ENCODE measurements around the gene TRIP13. TPM values are rescaled to one million over a fixed set of nuclear protein-coding genes. Genes with fewer than 3 reads are reported as not detected.

TRIP13 gene
- total RNA-seq, 1 donor from 2014 or later = 8.4 TPM

DNA sequence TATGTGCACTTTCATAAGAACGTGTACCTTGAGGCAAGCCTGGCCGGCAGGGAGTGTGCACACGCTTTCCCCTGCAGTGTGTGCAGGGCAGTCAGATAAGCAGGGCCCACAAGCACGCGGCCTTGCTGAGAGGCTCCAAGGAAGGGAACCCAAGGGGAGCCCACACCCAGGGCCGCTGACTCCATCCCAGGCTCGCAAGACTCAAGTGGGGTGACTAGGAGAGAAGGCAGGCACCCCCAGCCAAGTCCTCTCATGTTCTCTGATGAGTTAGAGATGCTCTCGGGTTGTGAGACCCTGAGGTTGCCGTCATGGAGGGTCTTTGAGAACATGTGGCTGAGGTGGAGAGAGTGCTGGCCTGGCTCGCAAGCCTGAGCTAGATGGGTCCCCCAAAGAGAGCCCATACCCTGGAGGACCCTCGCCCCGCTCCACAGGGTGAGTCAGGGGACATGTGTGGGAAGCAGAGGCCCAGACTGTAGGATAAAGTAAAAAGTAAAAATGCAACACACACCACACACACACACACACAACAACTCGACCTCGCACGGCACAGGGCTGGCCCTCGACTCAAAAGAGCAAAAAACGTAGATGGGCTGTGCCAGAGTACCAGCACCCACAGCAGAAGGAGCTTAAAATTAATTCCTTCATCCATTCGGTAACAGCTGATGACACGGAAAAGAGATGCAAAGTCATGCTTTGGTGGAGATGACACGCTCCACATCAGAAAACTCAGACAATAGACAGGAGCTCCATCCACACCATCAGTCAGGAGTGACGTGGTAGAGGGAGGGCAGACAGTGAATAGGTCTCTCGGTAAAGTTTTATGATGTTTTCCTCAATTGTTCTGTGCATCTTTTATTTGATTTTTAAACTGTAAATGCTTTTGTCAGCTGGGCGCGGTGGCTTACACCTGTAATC lies 61.1 kb downstream of the TRIP13 start:
- TF ChIP-seq, protein P1, sequence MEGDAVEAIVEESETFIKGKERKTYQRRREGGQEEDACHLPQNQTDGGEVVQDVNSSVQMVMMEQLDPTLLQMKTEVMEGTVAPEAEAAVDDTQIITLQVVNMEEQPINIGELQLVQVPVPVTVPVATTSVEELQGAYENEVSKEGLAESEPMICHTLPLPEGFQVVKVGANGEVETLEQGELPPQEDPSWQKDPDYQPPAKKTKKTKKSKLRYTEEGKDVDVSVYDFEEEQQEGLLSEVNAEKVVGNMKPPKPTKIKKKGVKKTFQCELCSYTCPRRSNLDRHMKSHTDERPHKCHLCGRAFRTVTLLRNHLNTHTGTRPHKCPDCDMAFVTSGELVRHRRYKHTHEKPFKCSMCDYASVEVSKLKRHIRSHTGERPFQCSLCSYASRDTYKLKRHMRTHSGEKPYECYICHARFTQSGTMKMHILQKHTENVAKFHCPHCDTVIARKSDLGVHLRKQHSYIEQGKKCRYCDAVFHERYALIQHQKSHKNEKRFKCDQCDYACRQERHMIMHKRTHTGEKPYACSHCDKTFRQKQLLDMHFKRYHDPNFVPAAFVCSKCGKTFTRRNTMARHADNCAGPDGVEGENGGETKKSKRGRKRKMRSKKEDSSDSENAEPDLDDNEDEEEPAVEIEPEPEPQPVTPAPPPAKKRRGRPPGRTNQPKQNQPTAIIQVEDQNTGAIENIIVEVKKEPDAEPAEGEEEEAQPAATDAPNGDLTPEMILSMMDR (IDR thresholded peaks at IDR 0.05; ENCODE audit: unreplicated experiment) = no peak
- H3K27ac Mint-ChIP-seq (ENCODE audit: unreplicated experiment) = no peak overlapping the region
- no peak for DNase-seq (ENCODE audit: low spot score)
- H3K4me1 Mint-ChIP-seq (ENCODE audit: unreplicated experiment) = peaks cover 4% of the 10 kb centered on the region
- no peaks in the 10 kb centered on the region for H3K36me3 Mint-ChIP-seq (ENCODE audit: low read depth, unreplicated experiment)
- H3K4me3 Mint-ChIP-seq (ENCODE audit: unreplicated experiment) = no peak overlapping the region
- H3K27me3 Mint-ChIP-seq (ENCODE audit: unreplicated experiment) = peaks cover 10% of the 10 kb centered on the region
- H3K9me3 Mint-ChIP-seq (ENCODE audit: unreplicated experiment) = no peaks in the 10 kb centered on the region

GRCh38 chr5:955886-956761 lies 63.4 kb downstream of the TRIP13 start:
- peaks cover 12% of the 10 kb centered on the region for H3K27me3 Mint-ChIP-seq (ENCODE audit: unreplicated experiment)
- H3K9me3 Mint-ChIP-seq (ENCODE audit: unreplicated experiment) = no peaks in the 10 kb centered on the region
- TF ChIP-seq, protein P1 (IDR thresholded peaks at IDR 0.05; ENCODE audit: unreplicated experiment) = no peak
- H3K4me3 Mint-ChIP-seq (ENCODE audit: unreplicated experiment) = no peak overlapping the region
- H3K27ac Mint-ChIP-seq (ENCODE audit: unreplicated experiment) = no peak overlapping the region
- no peaks in the 10 kb centered on the region for H3K36me3 Mint-ChIP-seq (ENCODE audit: low read depth, unreplicated experiment)
- H3K4me1 Mint-ChIP-seq (ENCODE audit: unreplicated experiment) = peaks cover 4% of the 10 kb centered on the region
- DNase-seq (ENCODE audit: low spot score) = no peak

- Mint-ChIP-seq H3K9me3 (ENCODE audit: unreplicated experiment) (no peaks in the 10 kb centered on the region), H3K4me1 (ENCODE audit: unreplicated experiment) (peaks cover 4% of the 10 kb centered on the region), H3K27ac (ENCODE audit: unreplicated experiment) (peak overlapping the region; percentile 83), H3K27me3 (ENCODE audit: unreplicated experiment) (peaks cover 12% of the 10 kb centered on the region), H3K36me3 (ENCODE audit: low read depth, unreplicated experiment) (no peaks in the 10 kb centered on the region), H3K4me3 (ENCODE audit: unreplicated experiment) (no peak overlapping the region)
- DNase-seq (ENCODE audit: low spot score) = peak; percentile 35
- TF ChIP-seq, protein P1 (IDR thresholded peaks at IDR 0.05; ENCODE audit: unreplicated experiment) = peak; percentile 55
These were observed 64.5 kb downstream of the TRIP13 start for GRCh38 chr5:956941-957747.

- no peak for DNase-seq (ENCODE audit: low spot score)
- peaks cover 4% of the 10 kb centered on the region for H3K4me1 Mint-ChIP-seq (ENCODE audit: unreplicated experiment)
These were observed 65.2 kb downstream of the TRIP13 start for GRCh38 chr5:957748-958485.

More at GRCh38 chr5:957748-958485, 65.2 kb downstream of the TRIP13 start:
- Mint-ChIP-seq H3K9me3 (ENCODE audit: unreplicated experiment) (no peaks in the 10 kb centered on the region), H3K4me3 (ENCODE audit: unreplicated experiment) (no peak overlapping the region), H3K27me3 (ENCODE audit: unreplicated experiment) (peaks cover 11% of the 10 kb centered on the region), H3K27ac (ENCODE audit: unreplicated experiment) (peak overlapping the region; percentile 30), H3K36me3 (ENCODE audit: low read depth, unreplicated experiment) (no peaks in the 10 kb centered on the region)
- TF ChIP-seq, protein P1 (IDR thresholded peaks at IDR 0.05; ENCODE audit: unreplicated experiment) = no peak
